Erythroblast (primary cell): ENCODE data around the gene MED13L.

ENCODE experiments used
- GATA1 ChIP-seq: IDR thresholded peaks from 2 replicates; pipeline ENCODE4 v1.6.1; 2011; ENCODE audit warnings: low read depth, mild to moderate bottlenecking, control low read depth, low read length, moderate library complexity
- POLR2A ChIP-seq: IDR thresholded peaks from 2 replicates; pipeline ENCODE4 v1.6.1; 2011; ENCODE audit warnings: mild to moderate bottlenecking, low read length

- TF ChIP-seq POLR2A, result no peak
- no peak for TF ChIP-seq GATA1
These were observed 199.1 kb downstream of the MED13L start for GRCh38 chr12:116078396-116078795.
